CD4-positive, alpha-beta T cell treated with Interleukin-21 for 1 hour (primary cell): Measurements from ENCODE around the gene TTC9B.

Source experiments
- DNase-seq: peaks from one replicate; pipeline ENCODE4 v3.0.0-alpha.2; 2020

Gene TTC9B

DNA sequence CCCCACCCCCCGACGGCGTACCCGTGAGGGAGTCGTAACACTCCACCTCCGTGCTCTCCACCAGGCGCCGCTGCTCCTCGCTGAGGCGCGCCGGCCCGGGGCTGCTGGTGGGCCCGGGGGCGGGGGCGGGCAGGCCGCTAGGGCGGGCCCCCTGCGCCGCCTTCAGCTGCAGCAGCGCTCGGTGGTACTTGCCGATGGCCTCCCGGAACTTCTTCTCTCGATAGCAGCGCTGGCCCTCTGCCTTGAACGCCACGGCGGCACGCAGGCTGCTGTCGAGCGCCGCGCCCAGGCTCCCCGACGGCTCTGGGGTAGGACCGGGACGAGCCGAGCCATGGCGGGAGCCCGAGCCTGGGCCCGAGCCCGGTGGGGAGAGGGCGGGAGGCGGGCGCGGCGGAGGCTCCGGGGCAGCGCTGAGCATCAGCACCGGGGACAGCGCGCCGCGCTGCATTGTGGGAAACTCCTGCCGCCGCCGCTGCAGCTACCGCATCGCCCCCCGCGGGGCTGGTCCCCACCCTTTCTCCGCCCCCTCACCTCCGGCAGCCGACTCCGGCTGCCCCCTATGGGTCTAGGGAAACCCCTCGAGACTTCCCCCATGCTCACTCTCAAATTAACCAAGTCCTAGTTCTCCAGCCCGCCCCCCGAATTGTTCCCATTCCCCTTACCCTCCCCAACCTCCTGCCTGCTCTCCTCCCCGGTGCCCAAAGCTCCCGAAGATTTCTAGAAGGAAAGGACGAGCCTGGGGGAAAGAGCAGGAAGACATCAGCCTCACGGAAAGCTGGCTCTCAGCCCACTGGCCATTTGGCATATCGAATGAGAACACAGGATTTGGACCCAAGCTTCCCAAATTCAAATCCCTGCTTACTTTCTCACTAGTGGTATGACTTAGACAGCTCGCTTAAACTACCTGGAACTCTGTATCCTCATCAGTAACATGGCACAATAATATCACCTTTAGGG is at the start of gene TTC9B:
TSS of gene TTC9B (minus strand) at position 451 of the 957 bp plus-strand sequence. CDS start at position 448, 3 bp downstream.
- peak; percentile 47 for DNase-seq

DNA sequence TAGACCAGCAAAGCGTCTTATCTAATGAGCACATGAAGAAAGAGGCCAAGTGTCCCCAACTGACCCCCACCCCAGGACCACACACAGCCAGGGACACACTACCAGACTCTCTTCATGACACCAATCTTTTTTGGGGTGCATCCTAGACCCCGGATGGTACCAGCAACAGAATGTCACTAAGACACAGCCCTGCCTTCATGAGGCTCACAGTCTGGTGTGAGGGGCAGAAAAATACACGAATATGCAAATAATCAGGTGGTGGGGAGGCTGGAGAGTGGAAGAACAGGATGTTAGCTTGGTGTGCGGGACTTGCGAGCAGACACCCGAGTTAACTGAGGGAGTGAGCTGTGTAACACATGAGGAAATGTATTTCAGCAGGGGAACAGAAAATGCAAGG is 49.4 kb upstream of the TTC9B start:
- no peak for DNase-seq

DNA sequence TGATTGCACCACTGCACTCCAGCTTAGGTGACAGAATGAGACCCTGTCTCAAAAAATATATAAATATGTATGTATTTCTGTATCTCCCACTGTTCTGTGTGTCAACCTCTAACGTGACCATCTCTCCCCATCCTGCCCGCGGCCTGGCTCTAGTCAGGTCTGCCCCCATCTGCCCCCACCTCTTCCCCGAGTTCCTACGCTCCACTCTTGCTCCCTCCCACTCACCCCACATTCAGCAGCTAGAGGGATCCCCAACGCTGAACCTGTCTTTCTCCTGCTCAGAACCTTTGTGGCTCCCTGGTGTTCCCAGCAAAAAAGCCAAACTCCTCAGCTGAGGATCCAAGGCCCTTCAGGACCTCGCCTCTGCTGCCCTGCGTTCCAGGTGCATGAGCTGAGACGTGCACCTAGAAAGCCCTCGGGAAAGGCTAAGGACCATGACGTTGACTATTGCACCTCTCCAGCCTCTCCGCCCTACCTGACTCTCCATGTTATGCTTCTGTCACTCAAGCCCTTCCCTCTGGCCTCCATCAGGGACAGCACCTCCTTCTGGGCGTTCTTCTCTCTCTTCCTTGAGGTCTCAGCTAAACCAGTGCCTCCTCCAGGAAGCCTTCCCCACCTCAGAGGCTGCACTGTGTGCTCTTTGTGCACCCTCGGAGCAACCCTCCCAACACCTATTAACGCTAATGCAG is 48.9 kb upstream of the TTC9B start:
- DNase-seq, result no peak

DNA sequence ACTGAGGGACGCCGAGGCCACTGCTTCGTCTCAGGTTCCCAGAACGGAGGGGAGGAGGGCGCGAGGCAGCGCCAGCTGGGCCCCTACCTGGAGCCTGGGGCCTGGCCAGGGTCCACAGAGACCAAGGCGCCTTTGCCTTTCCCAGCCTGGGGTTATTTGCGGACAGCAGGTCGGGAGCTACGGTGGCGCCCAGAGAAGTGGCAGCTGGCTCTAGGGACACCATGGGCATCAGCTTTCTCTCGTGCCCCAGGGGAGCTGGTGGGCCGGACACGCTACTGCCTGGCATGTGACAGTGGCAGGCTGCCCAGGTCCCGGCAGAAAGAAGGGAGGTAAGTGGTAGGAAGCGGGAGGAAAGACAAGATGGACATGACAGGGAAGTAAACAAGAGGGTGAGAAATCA is 47.9 kb upstream of the TTC9B start:
- no peak for DNase-seq

DNA sequence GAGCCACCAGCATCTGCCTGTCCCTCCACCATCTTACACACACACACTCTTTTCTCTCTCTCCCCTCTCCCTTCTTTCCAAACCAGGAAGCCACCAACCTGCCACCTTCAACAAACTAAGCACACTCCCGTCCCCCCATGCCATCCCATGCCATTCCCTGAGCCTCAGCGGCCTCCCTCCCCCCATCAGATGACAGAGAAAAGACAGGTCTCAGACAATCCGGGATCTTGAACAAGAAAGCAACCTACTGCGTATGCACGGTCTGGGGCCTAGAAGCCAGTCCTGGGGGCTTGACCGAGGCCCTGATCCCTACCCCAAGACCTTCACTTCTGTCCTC is 47.5 kb upstream of the TTC9B start:
- DNase-seq, result no peak

DNA sequence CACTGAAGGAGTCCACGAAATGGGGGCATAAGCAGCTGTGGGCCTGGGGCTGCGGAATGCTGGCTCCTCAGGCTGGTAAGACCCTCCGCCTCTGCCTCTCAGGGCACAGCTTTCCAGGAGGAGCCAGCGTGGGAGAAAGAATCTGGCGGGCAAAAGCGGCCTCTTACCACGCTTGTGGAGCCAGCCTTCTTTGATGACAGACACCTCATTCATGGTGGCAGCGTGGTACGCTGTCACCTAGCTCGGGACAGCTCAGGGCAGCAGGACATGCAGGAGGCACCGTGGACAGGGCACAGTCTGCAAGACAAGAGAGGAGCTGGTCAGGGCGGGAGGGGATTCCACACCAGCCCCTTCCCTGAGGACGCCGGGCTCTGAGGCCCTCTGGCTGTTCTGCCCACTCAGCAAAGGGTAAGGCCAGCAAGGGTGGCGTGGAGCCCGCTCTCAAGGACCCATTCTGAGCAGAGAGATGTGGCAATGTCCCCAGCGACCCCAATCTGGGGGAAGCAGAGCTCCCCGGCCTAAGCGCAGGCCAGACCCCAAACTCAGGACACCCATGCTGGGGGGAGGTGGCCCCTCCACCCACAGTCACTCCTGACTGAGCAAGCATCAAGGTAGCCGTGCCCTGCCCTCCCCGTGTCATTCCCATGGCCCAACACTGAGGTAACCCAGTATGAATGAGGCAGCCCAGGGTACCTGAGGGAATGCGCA is 47.0 kb upstream of the TTC9B start:
- DNase-seq, result no peak

DNA sequence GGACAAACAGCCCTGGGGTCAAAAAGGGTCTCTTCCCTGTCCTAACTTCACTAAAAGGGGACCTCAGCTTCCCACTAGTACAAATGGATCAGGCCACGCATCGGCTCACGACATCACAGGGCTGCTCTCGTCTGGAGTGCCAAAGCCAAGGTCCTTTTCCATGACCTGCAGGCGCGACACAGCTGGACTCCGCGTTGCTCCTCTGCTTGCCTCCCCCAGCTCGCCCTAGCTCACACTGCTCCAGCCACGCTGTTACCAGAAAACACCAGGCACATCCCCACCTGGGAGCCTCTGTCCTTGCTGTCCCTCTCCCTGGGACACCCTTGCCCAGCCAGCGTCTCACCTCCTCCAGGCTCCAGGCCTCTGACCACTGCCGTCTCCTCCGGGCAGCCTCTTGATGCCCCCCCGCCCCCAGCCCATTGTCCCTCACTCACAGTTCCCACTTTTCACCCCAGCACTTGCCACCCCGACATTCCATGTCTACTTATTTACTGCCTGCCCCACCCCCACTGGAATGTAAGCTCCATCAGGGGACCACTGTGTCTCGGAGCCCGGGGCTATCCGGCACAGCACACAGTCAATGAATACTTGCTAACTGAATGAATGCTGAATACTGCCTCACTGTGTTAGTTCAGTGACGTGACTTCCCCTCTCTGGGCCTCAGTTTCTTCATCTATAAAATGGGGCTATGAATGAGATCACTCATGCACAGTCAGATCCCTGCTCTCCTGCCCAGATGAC is 46.3 kb upstream of the TTC9B start:
- DNase-seq, result no peak

DNA sequence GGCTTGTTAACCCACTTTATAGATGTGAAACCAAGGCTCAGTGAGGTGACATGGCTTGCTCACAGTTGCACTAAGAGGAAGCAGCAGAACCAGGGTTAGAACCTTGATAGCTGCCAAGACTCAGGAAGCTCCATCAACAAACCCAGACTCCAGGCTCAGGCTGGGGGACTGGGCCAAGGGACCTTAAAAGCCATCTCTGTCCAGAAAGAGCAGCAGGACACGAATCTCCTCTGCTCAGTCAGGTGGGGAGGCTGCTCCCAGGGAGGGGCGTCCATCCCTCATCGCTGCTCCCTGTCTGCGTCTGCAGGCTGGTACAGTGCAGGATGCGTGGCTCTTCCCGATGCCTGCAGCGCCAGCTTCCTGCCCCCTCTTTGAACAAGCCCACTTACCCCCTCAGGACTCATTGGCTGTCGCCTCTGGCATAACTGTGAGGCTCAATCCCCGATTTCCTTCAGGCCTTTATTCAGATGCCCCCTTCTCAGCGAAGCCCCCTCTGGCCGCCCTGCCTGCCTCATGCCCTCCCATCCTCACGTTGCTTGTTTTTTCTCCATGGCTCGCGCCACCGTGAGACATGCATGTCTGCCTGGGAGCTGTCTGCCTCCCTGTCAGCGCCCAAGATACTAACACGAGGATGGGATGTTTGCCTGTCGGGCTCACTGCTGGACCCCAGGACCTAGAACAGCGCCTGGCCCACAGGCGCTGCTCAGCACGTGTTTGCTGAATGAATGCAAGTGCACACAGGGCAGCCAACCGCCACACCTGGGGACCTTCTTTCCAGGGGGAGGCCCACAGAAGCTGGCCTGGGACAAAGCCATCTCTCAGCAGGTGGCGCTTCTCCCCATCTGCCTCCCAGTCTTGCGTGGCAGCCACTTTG is 45.5 kb upstream of the TTC9B start:
- no peak for DNase-seq

DNA sequence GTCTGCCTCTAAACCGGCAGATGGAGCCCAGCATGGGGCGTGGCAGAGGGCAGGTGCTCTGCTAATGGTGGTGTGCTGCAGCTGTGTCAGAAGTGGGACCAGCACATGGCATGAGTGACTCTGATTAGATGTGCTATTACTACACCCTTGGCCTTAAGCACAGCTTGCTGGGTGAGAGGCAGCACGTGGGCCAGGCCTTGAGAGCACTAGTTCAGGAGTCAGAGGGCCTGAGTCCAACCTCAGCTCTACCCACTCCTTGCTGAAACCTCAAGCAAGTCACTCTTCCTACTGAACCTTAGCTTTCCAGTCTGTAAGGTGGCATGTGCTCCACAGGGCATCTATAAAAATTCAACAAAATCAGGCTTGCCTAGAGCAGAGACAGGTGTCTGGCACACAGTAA is 44.2 kb upstream of the TTC9B start:
- no peak for DNase-seq

DNA sequence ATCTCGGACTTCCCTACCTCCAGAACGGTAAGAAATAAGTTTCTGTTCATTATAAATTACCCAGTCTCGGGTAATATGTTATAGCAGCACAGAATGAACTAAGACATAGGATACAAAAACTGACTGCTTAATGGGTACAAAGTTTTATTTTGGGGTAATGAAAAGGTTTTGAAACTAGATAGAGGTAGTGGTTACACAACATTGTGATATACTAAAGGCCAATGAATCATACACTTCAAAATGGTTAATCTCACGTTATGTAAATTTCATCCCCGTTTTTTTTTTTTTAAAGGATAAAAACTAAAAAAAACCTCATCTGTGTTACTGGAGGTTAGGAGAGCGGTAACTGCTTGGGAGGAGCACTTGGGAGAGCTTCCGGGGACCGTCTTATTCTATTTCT is 43.4 kb upstream of the TTC9B start:
- no peak for DNase-seq

DNA sequence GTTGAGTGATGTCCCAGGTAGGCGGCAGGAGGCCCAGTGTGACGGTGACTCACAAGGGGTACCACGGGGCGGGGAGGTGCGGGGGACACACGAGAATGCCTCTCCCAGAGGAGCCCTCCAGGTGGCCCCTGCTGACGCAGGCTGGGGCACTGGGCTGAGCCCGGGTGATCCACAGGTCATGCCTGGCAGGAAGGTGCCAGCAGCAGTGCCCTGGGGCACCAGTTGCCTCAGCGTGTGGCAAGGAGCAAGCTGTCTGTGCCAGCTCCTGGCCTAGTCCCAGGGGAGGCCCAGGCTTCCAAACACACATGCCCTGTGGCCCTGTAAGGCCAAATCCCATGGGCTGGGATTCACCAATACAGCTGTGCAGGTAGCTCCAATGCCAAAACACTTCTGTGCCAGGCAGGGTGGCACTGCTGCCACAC is 38.9 kb upstream of the TTC9B start:
- DNase-seq, result no peak

DNA sequence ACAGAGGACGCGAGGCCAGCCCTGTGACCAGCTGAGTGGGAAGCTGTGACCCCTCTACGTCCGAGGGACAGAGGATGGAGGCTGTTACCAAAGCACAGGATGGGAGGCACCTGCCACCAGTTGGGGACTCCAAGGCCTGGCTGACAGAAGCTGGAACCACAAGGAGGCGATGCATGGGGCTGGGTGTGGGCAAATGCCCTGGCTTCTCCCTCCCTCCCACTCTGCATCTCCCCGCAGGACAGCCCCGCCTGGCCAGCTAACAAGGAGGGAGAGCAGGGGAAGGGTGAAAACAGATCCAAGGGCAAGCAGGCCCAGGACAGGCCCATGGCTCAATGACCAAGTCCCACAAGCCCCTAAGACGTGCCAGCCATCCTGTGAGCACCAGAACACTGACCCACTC is 38.3 kb upstream of the TTC9B start:
- DNase-seq, result no peak

DNA sequence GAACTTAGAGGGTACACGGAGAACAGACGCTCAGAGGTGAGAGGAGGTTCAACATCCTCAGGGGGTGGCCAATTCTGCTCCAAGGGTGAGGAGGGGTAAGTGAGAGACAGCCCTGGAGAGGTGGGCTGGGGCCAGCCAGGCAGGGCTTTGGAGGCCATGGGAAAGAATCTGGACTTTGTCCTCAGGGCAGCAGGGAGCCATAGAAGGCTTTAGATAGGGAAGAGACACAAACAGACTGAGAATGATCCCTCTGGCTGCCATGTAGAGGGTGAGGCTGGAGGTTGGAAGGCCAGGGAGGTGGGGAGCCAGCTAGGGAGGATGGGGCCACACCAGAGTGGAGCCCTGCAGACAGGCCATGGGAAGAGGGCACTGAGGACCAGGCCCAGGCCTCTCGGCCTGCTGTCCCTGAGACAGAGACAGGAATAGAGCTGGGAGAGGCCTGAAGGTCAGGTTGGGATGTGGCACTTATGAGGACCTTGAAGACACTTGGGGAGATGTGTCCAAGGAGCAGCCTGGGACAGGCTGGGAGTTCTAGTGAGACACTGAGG is 37.5 kb upstream of the TTC9B start:
- DNase-seq, result no peak

DNA sequence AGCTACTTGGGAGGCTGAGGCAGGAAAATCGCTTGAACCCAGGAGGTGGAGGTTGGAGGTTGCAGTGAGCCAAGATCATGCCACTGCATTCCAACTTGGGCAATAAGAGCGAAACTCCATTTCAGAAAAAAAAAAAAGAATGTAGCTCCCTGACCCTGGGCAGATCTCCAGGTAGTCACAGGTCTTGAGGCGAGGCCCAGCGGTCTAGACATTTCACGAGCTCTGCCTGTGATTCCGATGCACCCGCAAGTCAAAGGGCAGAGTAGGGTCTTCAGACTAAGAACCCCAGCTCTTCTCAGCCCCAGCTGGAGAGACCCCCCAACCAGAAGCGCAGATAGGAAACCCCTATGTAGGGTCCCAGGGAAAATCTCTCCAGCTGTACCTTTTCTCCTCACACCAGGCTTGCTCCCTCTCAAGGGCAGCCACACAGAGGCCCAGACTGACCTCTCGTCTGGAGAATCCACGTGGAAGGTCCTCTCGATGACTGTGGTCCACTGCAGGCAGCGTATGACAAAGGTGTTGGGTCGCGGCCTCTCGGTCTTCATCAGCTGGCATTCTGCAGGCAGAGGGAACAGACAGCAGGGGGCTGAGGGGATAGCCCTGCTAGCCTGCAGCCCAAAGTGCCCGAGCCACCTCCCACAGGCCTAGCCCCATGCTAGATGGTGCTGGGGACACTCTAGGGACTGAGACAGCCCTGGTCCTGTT is 36.7 kb upstream of the TTC9B start:
- DNase-seq, result no peak

DNA sequence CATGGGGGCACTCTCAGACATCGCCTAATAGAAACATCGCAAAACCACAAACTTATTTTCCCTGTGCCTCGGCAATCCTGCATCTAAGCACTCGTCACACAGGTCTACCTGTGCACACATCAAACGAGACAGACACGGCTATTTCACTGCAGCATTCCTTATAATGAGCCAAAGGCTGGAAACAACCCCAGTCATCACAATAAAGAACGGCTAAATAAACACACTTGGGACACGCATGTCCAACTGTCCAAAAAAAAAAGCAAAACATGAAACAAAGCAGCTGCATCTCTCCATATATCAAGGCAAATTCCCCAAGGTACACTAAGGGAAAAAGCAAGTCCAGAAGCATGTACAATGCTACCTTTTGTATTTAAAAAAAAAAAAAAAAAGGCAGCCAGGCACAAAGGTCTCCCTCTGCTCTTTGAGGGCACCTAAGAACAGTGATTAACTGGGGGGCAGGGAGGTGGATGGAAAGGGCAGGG is 35.5 kb upstream of the TTC9B start:
- no peak for DNase-seq

DNA sequence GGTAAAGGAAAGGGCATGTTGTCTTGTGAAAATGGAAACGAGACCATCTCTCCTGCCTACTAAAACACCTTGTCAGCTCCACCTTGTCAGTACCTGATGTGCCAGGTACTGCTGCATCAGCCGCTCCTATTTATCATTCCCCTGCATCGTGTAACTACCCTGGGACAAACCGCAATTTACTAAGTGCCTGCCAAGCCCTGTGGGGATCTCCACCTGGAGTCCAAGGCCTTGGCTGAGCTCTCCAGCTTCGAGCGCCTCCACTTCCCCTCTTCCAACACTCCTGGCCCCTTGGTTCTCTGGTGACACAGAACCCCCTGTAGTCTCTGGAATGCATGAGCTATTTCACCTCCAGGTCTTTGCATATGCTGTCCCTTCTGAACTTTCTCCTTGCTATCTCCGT is 34.2 kb upstream of the TTC9B start:
- no peak for DNase-seq

DNA sequence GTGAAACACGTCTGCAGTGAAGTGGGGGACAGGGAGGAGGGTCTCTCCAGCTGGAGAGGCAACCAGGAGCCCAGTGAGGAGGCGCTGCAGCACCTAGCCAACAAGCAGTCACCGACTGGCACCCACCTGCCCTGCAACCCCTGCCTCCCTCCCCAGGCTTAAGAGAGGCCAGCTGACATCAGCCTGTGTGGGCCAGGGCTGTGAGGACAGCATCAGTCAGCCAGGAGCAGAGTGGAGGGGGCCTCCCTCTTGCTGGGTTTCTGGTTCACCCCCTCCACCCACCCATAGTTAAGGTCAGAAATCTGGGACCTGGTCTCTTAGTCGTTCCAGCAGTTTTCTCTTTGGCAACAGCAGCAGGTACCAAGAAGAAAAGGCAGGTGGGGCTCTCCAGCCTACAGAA is 33.8 kb upstream of the TTC9B start:
- DNase-seq, result no peak

DNA sequence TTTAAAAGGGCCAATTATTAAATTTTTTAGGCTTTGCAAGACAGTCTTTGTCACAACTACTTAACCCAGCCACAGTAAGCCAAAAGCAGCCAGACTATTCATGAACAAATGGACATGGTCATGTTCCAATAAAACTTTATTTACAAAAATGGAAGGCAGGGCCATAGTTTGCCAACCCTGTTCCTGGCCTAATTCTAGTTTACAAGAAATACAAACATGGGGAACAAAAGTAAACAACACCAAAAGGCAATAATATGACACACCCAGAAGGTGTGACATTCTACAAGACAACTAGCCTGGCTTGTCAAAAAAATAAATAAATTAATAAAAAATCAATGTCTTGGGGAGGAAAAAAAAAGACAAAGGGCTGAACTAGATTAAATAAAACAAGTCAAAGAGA is 33.1 kb upstream of the TTC9B start:
- no peak for DNase-seq

DNA sequence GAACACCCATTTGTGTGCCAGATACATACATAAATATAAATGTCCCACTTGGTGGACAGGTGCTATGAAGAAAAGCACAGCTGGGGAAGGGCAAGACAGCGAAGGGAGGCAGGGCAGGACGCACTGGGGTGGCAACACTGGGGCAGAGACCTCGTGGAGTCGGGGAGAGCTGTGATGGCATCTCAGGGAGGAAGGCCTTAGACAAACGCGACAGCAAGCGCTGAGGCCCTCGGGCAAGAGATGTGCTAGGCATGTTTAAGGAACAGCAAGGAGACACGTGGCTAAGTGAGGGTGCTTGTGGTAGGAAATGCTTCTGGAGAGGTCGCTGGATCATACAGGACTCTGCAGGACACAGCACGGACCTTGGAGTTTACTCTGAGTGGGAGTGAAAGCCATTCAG is 31.6 kb upstream of the TTC9B start:
- no peak for DNase-seq

DNA sequence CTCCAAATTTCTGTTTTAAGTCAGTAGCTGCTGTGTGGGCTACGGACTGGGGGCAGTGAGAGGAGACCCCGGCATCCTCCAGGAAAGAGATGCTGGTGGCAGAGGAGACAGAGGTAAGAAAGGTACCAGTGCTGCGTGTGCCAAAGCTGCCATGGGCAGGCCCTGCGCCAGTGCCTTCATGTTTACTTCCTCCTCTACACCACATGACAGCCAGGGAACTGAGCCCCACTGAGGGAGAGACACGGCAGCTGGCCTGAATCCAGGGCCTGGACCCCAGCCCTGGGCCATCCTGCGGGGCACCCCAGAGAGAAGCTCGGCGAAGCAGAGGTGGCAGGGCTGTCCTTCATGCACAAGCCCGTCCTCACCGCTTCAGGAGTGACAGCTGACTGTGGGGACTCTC is 31.0 kb upstream of the TTC9B start:
- DNase-seq, result no peak

DNA sequence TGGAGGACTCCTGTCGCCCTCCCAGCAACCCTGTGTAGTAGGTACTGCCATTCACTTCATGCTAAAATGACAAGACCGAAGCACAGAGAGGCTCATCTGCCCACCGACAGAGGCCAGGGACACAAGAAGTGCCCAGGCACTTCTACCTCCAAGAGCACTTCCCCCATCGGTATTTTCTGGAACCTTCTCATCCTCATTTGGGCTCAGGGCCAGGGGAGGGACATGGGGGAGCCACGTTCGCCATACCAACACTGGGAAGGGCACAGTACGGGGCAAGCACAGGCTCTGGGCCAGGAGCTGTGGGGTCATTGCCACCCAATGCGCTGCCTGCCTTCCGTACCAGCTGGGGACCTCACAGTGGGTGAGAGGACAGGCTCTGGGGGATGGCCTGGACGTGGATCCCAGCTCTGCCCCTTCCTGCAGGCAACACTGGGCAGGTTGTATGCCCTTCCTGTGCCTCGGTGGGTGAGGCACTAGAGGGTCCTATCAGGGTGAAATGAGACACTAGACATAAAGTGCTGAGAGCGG is 29.6 kb upstream of the TTC9B start:
- no peak for DNase-seq
